GM23248 (cell line): Measurements from ENCODE around the gene GRIK3. TPM values are rescaled to one million over a fixed set of nuclear protein-coding genes. Genes with fewer than 3 reads are reported as not detected.

ENCODE experiments used
- DNase-seq: peaks from one replicate; pipeline ENCODE4 v3.0.0-alpha.2; 2015
- H2AFZ ChIP-seq: fragments of 200-600 bp; sonication (generic); 2 replicates; pipeline ENCODE4 v1.6.1; 2016; ENCODE audit warnings: antibody characterized with exemption
- H3F3A ChIP-seq: fragments of 200-600 bp; sonication (generic); 2 replicates; pipeline ENCODE4 v1.6.1; 2016; ENCODE audit warnings: mild to moderate bottlenecking, antibody characterized with exemption, mixed run types; ENCODE audit not compliant: insufficient read depth
- H3K27ac ChIP-seq: fragments of 200-600 bp; sonication (generic); 2 replicates; pipeline ENCODE4 v1.5.1; 2016; ENCODE audit warnings: mild to moderate bottlenecking
- H3K27me3 ChIP-seq: fragments of 200-600 bp; sonication (generic); replicated peaks from 2 replicates; pipeline ENCODE4 v1.6.1; 2016; ENCODE audit warnings: mild to moderate bottlenecking; ENCODE audit not compliant: insufficient read depth
- H3K36me3 ChIP-seq: fragments of 200-600 bp; sonication (generic); 2 replicates; pipeline ENCODE4 v1.6.1; 2016; ENCODE audit warnings: low read depth, mild to moderate bottlenecking
- H3K4me1 ChIP-seq: fragments of 200-600 bp; sonication (generic); 2 replicates; pipeline ENCODE4 v1.6.1; 2016; ENCODE audit warnings: mild to moderate bottlenecking; ENCODE audit not compliant: insufficient read depth
- H3K4me2 ChIP-seq: fragments of 200-600 bp; sonication (generic); one replicate; pipeline ENCODE4 v1.6.1; 2016; ENCODE audit warnings: mild to moderate bottlenecking; ENCODE audit not compliant: unreplicated experiment
- H3K4me3 ChIP-seq: fragments of 200-600 bp; sonication (generic); 2 replicates; pipeline ENCODE4 v1.5.1; 2016; ENCODE audit warnings: mild to moderate bottlenecking
- H3K79me2 ChIP-seq: fragments of 200-600 bp; sonication (generic); 2 replicates; pipeline ENCODE4 v1.6.1; 2016; ENCODE audit warnings: mild to moderate bottlenecking; ENCODE audit not compliant: insufficient read depth
- H3K9ac ChIP-seq: fragments of 200-600 bp; sonication (generic); 2 replicates; pipeline ENCODE4 v1.6.1; 2016; ENCODE audit warnings: mild to moderate bottlenecking
- H3K9me2 ChIP-seq: fragments of 200-600 bp; sonication (generic); 2 replicates; pipeline ENCODE4 v1.6.1; 2016; ENCODE audit warnings: mixed run types, mild to moderate bottlenecking, moderate library complexity; ENCODE audit not compliant: insufficient read depth
- H3K9me3 ChIP-seq: fragments of 200-600 bp; sonication (generic); one replicate; pipeline ENCODE4 v1.6.1; 2017; ENCODE audit warnings: low read depth
- H4K20me1 ChIP-seq: fragments of 200-600 bp; sonication (generic); 2 replicates; pipeline ENCODE4 v1.6.0; 2016; ENCODE audit not compliant: insufficient read depth
- EZH2 ChIP-seq: fragments of 200-600 bp; sonication (generic); IDR thresholded peaks from 2 replicates; pipeline ENCODE4 v1.6.1; 2018; ENCODE audit warnings: antibody characterized with exemption, mild to moderate bottlenecking; ENCODE audit not compliant: insufficient read depth, poor library complexity, severe bottlenecking
- EZH2phosphoT487 ChIP-seq: fragments of 200-600 bp; sonication (generic); IDR thresholded peaks from 2 replicates; pipeline ENCODE4 v1.6.1; 2018; ENCODE audit warnings: antibody characterized with exemption, moderate library complexity, mild to moderate bottlenecking, low read depth; ENCODE audit not compliant: insufficient read depth
- WGBS, 2 experiments: methylation state at CpG; one replicate each; pipeline ENCODE4 v1.1.6; 2015 to 2017; ENCODE audit warnings: low lambda C conversion rate in 2 of 2, low coverage in 1 of 2; ENCODE audit errors: missing lambda C conversion rate in 2 of 2; 5-methylcytosine and 5-hydroxymethylcytosine counted together
- in situ Hi-C: fragments of 300-500 bp; cut with MboI; formaldehyde crosslinking; loops from 2 replicates; pipeline ENCODE4 v1.15.0; 2020
- polyA plus RNA-seq: library from polyadenylated mRNA; unstranded; fragments of >200 nt; fragmentation: Nextera tagmentation; extraction: Ambion mirVana; gene quantifications from 2 replicates; pipeline ENCODE4 v1.2.1, GENCODE V29; 2016
- total RNA-seq: library from RNA; depleted of rRNA; stranded (reverse); fragments of >200 nt; shearing (Covaris generic); gene quantifications from 2 replicates; pipeline ENCODE4 v1.2.3, GENCODE V29; 2014

The GRIK3 gene
- total and polyA plus RNA-seq, 2 experiments from 2014 or later: not detected

DNA sequence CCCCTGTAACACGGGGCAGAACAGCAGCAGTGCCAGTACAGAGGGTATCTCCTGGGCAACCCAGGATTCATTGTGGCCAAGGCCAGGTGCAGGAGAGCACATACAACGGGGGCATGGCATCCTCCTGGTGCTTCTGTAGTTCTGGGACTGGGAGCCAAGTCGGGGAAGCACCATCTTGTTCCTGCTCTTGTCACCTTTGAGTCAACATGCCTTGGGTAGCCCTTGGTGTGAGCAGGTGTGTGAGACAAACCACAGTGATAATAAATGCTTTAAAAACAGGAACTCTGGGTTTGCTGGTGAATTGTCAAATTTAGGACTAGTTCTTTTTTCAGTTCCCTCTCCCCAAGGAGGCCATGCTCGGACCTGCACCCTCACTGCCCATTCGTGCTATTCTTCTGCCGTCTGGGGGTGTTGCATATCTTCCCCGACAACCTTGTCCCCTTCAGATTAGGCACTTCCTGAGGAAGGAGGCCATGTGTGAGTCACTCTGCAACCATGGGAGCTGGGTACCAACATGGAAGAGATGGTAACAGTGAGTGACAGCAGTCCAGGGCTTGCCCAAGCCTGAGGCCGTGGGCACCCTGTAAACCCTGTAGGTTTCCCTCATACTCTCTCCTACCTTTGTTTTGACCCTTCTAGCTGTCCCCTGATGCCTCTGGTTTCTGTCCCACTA lies 150.2 kb downstream of the GRIK3 start:
- WGBS, 2 experiments: 17 to 23% methylated on average over 8 of the region's 8 CpGs
- H3K9me2 ChIP-seq: no peaks in the 10 kb centered on the region
- no peaks in the 10 kb centered on the region for H3K9me3 ChIP-seq
- H3F3A ChIP-seq: no peaks in the 10 kb centered on the region
- H3K4me1 ChIP-seq: no peaks in the 10 kb centered on the region
- no peak overlapping the region for H3K4me3 ChIP-seq
- no peak overlapping the region for H3K27ac ChIP-seq
- DNase-seq: no peak
- no peaks in the 10 kb centered on the region for H3K79me2 ChIP-seq
- no peaks in the 10 kb centered on the region for H3K36me3 ChIP-seq
- H3K4me2 ChIP-seq: no peak overlapping the region
- no peak overlapping the region for H2AFZ ChIP-seq
- TF ChIP-seq EZH2 (no peak), EZH2phosphoT487 (no peak)
- in situ Hi-C loops: no loop called here
- no peaks in the 10 kb centered on the region for H4K20me1 ChIP-seq
- no peak overlapping the region for H3K9ac ChIP-seq
- no peaks in the 10 kb centered on the region for H3K27me3 ChIP-seq

DNA sequence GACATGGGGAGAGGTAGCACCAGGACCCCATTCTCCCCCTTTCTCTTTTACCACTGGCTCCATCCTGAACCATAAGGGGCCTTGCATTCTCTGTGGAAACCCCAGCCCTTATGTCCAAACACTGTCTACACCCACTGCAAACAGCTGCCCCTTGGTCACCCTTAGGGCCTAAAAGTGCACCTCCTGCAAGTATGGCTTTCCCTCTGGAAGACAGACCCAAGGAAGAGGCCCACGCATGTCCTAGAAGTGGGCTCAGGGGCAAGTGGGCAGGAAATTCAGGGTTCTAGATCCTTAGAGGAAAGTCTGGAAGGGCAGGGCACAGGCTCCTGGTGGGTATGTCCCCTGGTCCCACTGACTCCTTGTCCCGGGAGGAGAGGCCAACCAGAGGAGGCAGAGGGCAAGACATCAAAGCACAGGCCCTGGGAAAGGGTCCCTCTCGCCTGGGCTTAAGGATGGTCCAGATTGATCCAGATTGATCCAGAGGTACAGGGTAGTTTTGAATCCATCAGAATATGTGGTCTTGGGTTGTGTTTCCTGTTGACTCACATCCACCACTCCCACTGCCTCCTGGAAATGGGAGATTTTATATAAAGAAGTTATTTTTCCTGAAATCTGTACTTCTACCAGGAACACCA lies 150.9 kb downstream of the GRIK3 start:
- Histone ChIP-seq H4K20me1 (no peaks in the 10 kb centered on the region), H3K27me3 (no peaks in the 10 kb centered on the region), H3K4me1 (no peaks in the 10 kb centered on the region), H3K27ac (no peak overlapping the region), H3K9ac (no peak overlapping the region), H3K79me2 (no peaks in the 10 kb centered on the region), H3K9me2 (no peaks in the 10 kb centered on the region), H3K4me2 (no peak overlapping the region), H3K4me3 (no peak overlapping the region), H3K36me3 (no peaks in the 10 kb centered on the region), H3K9me3 (no peaks in the 10 kb centered on the region), H3F3A (no peaks in the 10 kb centered on the region), H2AFZ (no peak overlapping the region)
- TF ChIP-seq EZH2phosphoT487 (no peak), EZH2 (no peak)
- DNase-seq: no peak
- in situ Hi-C loops: no loop called here
- WGBS, 2 experiments: 22 to 25% methylated on average over 3 of the region's 3 CpGs

DNA sequence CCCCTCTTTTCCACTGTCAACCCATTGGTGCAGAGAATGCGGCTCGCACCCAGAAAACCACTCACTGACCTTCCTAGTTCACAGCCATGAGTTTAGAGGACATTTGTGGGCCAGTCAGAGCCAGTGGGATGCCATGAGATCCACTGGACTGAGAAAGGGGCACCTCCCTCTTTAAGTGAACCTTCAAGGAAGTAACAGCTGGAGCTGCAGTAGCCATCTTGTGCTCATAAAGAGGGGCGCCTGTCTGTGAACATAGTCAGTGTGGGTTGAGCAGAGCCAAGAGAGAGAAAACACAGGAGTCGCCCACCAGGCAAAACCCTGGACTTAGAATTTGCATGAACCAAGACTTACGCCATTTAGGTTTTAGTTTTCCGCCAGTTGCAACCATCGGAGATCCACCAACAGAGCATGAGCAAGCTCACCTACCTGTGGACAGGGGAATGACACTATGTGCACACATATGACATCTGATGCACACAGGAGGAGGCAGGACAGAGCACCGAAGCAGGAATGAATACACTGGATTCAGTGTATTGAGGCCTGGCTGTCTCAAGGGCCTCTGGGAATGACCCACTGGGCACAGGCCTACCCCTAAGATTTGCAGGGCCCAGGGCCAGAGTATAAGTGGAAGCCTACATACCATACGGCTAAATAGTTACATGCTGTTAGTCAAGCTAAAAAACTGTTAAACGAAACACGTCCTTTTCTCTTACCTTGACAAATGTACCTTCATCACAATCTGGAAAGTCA lies 151.6 kb downstream of the GRIK3 start:
- no peak for DNase-seq
- H3K4me2 ChIP-seq: no peak overlapping the region
- H3K79me2 ChIP-seq: no peaks in the 10 kb centered on the region
- in situ Hi-C loops: no loop called here
- WGBS, 2 experiments: 31 to 32% methylated on average over 11 of the region's 11 CpGs
- H3K27me3 ChIP-seq: no peaks in the 10 kb centered on the region
- H3K27ac ChIP-seq: no peak overlapping the region
- H2AFZ ChIP-seq: no peak overlapping the region
- no peak overlapping the region for H3K4me3 ChIP-seq
- H3K4me1 ChIP-seq: no peaks in the 10 kb centered on the region
- TF ChIP-seq EZH2 (no peak), EZH2phosphoT487 (no peak)
- no peaks in the 10 kb centered on the region for H3K9me2 ChIP-seq
- no peaks in the 10 kb centered on the region for H3K36me3 ChIP-seq
- no peaks in the 10 kb centered on the region for H3F3A ChIP-seq
- H3K9me3 ChIP-seq: no peaks in the 10 kb centered on the region
- no peaks in the 10 kb centered on the region for H4K20me1 ChIP-seq
- no peak overlapping the region for H3K9ac ChIP-seq

DNA sequence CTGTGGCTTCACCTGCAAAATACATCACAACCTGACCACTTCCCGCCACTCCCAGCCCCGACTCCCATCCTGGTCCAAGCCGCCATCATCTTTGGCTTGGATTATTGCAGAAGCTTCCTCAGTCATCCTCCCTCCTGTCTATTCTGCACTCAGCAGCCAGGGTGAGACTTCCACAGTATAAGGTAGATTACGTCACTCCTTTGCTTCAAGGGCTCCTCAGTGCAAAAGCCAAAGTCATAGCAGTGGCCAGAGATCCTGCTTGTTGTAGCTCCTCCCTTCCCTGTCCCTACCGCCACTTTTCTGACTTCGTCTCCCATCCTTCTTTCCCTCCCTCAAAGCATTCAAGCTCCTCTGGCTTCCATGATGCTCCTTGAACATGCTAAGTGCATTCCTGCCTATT lies 152.8 kb downstream of the GRIK3 start:
- TF ChIP-seq EZH2phosphoT487: no peak
- no peak for TF ChIP-seq EZH2
- Histone ChIP-seq H3K4me3 (no peak overlapping the region), H3K27ac (no peak overlapping the region), H3K27me3 (no peaks in the 10 kb centered on the region), H3F3A (no peaks in the 10 kb centered on the region), H2AFZ (no peak overlapping the region), H4K20me1 (no peaks in the 10 kb centered on the region), H3K4me2 (no peak overlapping the region), H3K79me2 (no peaks in the 10 kb centered on the region), H3K4me1 (no peaks in the 10 kb centered on the region), H3K9ac (no peak overlapping the region), H3K9me2 (no peaks in the 10 kb centered on the region), H3K9me3 (no peaks in the 10 kb centered on the region), H3K36me3 (no peaks in the 10 kb centered on the region)
- 28 to 35% methylated on average over 6 of the region's 6 CpGs for WGBS, 2 experiments
- DNase-seq: no peak
- in situ Hi-C loops: no loop called here
